Hippocampal formation (tissue), 2 donors: ENCODE data around the gene PKIG.
A peak's percentile ranks its signal among the peaks of the same experiment; 100 is the strongest.
"Not testable (repeated sequence)": the region's sequence is repeated elsewhere in the genome, so short reads cannot be mapped to it uniquely, and the experiment has no call there.

ENCODE experiments used
- DNase-seq, 2 donors: peaks; one replicate each; lab custom pipeline; 2025; lab: John Stamatoyannopoulos, UW

PKIG gene

GRCh38 chr20:44582311-44583025 is at the start of gene PKIG:
Gene PKIG, plus strand, starts transcription at chr20:44582579. Its CDS starts 31,978 bp downstream, at chr20:44614557.
- DNase-seq, result no peak

- no peak for DNase-seq
Observed at GRCh38 chr20:44532981-44533331, 49.4 kb upstream of the PKIG start.

GRCh38 chr20:44533928-44534327 is 48.5 kb upstream of the PKIG start:
- DNase-seq, result no peak

GRCh38 chr20:44536175-44536574 is 46.2 kb upstream of the PKIG start:
- no peak for DNase-seq

GRCh38 chr20:44537993-44538392 is 44.4 kb upstream of the PKIG start:
- DNase-seq, result peak in 1 of 2 donors; percentile 22

GRCh38 chr20:44540834-44541233 is 41.5 kb upstream of the PKIG start:
- no peak for DNase-seq

- DNase-seq, result no peak
Observed at GRCh38 chr20:44541992-44542391, 40.4 kb upstream of the PKIG start.

- DNase-seq, result no peak
Observed at GRCh38 chr20:44542890-44543289, 39.5 kb upstream of the PKIG start.

- DNase-seq, result no peak
Observed at GRCh38 chr20:44543358-44543757, 39.0 kb upstream of the PKIG start.

- no peak for DNase-seq
Observed at GRCh38 chr20:44544263-44544662, 38.1 kb upstream of the PKIG start.

GRCh38 chr20:44547419-44547818 is 35.0 kb upstream of the PKIG start:
- no peak for DNase-seq

- no peak for DNase-seq
Observed at GRCh38 chr20:44549123-44549522, 33.3 kb upstream of the PKIG start.

GRCh38 chr20:44552050-44552449 is 30.3 kb upstream of the PKIG start:
- no peak for DNase-seq

GRCh38 chr20:44552568-44552949 is 29.8 kb upstream of the PKIG start:
- DNase-seq, result no peak

GRCh38 chr20:44552950-44553908 is 29.1 kb upstream of the PKIG start:
- no peak for DNase-seq

GRCh38 chr20:44559302-44559701 is 23.1 kb upstream of the PKIG start:
- DNase-seq, result no peak

GRCh38 chr20:44560229-44560628 is 22.1 kb upstream of the PKIG start:
- DNase-seq, result no peak

- not testable (repeated sequence) for DNase-seq
Observed at GRCh38 chr20:44560818-44561217, 21.6 kb upstream of the PKIG start.

GRCh38 chr20:44561876-44562275 is 20.5 kb upstream of the PKIG start:
- DNase-seq, result no peak

- DNase-seq, result no peak
Observed at GRCh38 chr20:44566018-44566417, 16.4 kb upstream of the PKIG start.

- DNase-seq, result no peak
Observed at GRCh38 chr20:44566811-44567210, 15.6 kb upstream of the PKIG start.

- no peak for DNase-seq
Observed at GRCh38 chr20:44570367-44570766, 12.0 kb upstream of the PKIG start.

GRCh38 chr20:44571362-44571988 is 10.9 kb upstream of the PKIG start:
- DNase-seq, result no peak
